ENCODE data around the gene SPCS3.
"Not testable (repeated sequence)": the region's sequence is repeated elsewhere in the genome, so short reads cannot be mapped to it uniquely, and the experiment has no call there.

Gene SPCS3

DNA sequence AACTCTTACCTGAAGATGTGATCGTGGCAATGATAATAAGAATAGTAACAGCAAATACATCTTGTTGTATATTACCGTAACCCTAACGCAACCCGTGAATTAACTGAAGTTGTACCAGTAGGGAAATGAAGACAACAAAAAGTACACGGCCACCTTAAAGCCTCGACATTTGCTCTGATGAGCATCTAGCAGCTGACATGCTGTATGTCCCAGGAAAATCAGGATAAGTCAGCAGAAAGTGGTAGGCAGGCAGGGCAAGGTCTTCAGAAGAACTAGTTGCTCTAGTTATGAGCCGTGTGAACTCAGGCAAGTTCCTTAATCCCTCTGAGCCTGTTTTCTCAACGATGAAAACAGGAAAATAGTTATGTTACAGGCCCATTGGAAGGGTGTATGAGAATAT, 43.1 kb upstream of the SPCS3 start:
- no peak for DNase-seq (ENCODE audit: low read depth)
- no peak overlapping the region for H3K4me3 ChIP-seq (ENCODE audit: control insufficient read depth, low read depth, low read length)
- TF ChIP-seq, protein P1, sequence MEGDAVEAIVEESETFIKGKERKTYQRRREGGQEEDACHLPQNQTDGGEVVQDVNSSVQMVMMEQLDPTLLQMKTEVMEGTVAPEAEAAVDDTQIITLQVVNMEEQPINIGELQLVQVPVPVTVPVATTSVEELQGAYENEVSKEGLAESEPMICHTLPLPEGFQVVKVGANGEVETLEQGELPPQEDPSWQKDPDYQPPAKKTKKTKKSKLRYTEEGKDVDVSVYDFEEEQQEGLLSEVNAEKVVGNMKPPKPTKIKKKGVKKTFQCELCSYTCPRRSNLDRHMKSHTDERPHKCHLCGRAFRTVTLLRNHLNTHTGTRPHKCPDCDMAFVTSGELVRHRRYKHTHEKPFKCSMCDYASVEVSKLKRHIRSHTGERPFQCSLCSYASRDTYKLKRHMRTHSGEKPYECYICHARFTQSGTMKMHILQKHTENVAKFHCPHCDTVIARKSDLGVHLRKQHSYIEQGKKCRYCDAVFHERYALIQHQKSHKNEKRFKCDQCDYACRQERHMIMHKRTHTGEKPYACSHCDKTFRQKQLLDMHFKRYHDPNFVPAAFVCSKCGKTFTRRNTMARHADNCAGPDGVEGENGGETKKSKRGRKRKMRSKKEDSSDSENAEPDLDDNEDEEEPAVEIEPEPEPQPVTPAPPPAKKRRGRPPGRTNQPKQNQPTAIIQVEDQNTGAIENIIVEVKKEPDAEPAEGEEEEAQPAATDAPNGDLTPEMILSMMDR (IDR thresholded peaks at IDR 0.05; ENCODE audit: control insufficient read depth, insufficient read depth, low read depth, low read length, missing control alignments): no peak

- TF ChIP-seq, protein P1 (IDR thresholded peaks at IDR 0.05; ENCODE audit: control insufficient read depth, insufficient read depth, low read depth, low read length, missing control alignments): peak; percentile 69
- DNase-seq (ENCODE audit: low read depth): peak; percentile 25
- H3K4me3 ChIP-seq (ENCODE audit: control insufficient read depth, low read depth, low read length): no peak overlapping the region
Measured at GRCh38 chr4:176277162-176277904, 42.4 kb upstream of the SPCS3 start.

GRCh38 chr4:176279560-176279959, 40.2 kb upstream of the SPCS3 start:
- DNase-seq (ENCODE audit: low read depth); H3K4me3 ChIP-seq (ENCODE audit: control insufficient read depth, low read depth, low read length): not testable (repeated sequence)

GRCh38 chr4:176286728-176287127, 33.0 kb upstream of the SPCS3 start:
- TF ChIP-seq, protein P1 (IDR thresholded peaks at IDR 0.05; ENCODE audit: control insufficient read depth, insufficient read depth, low read depth, low read length, missing control alignments): no peak
- no peak for DNase-seq (ENCODE audit: low read depth)
- no peak overlapping the region for H3K4me3 ChIP-seq (ENCODE audit: control insufficient read depth, low read depth, low read length)

GRCh38 chr4:176287546-176287945, 32.2 kb upstream of the SPCS3 start:
- no peak for DNase-seq (ENCODE audit: low read depth)
- TF ChIP-seq, protein P1 (IDR thresholded peaks at IDR 0.05; ENCODE audit: control insufficient read depth, insufficient read depth, low read depth, low read length, missing control alignments): no peak
- H3K4me3 ChIP-seq (ENCODE audit: control insufficient read depth, low read depth, low read length): no peak overlapping the region

- H3K4me3 ChIP-seq (ENCODE audit: control insufficient read depth, low read depth, low read length): no peak overlapping the region
- DNase-seq (ENCODE audit: low read depth): no peak
- TF ChIP-seq, protein P1 (IDR thresholded peaks at IDR 0.05; ENCODE audit: control insufficient read depth, insufficient read depth, low read depth, low read length, missing control alignments): no peak
Measured at GRCh38 chr4:176288020-176288419, 31.7 kb upstream of the SPCS3 start.

- no peak for DNase-seq (ENCODE audit: low read depth)
- H3K4me3 ChIP-seq (ENCODE audit: control insufficient read depth, low read depth, low read length): no peak overlapping the region
- TF ChIP-seq, protein P1 (IDR thresholded peaks at IDR 0.05; ENCODE audit: control insufficient read depth, insufficient read depth, low read depth, low read length, missing control alignments): no peak
Measured at GRCh38 chr4:176289561-176289960, 30.2 kb upstream of the SPCS3 start.

Data from AG09309 (cell line).